ENCODE measurements around the gene ZCWPW1. TPM values are rescaled to one million over a fixed set of nuclear protein-coding genes. Genes with fewer than 3 reads are reported as not detected.

The ZCWPW1 gene
- total RNA-seq, 3 donors from 2014 or later = 3.9 to 12.6 (median 8.6) TPM

- intact Hi-C loops (cut with DNase I; ENCODE audit: low total_unique reads) = no loop called here
- H3K9me3 ChIP-seq = no peaks in the 10 kb centered on the region
- H3K36me3 ChIP-seq = no peaks in the 10 kb centered on the region
- peak overlapping the region; percentile 96 to 100 for H3K27ac ChIP-seq
- TF ChIP-seq POLR2AphosphoS5 (IDR thresholded peaks at IDR 0.05) = peak in 2 of 3 donors; percentile 11 to 13
- peak in 2 of 3 donors; percentile 9 to 10 for TF ChIP-seq CTCF (IDR thresholded peaks at IDR 0.05)
- TF ChIP-seq POLR2A (IDR thresholded peaks at IDR 0.05) = no peak
- DNase-seq (ENCODE audit: low spot score in 2 of 2) = peak in 1 of 2 donors; percentile 56
- H3K4me3 ChIP-seq = peak overlapping the region; percentile 81 to 96 (median 85)
- peaks cover 8 to 32% of the 10 kb centered on the region in 2 donors for H3K4me1 ChIP-seq
- no peaks in the 10 kb centered on the region for H3K27me3 ChIP-seq
Observed at GRCh38 chr7:100435401-100436304, 7.2 kb upstream of the ZCWPW1 start.

- Histone ChIP-seq H3K4me1 (peaks cover 8 to 33% of the 10 kb centered on the region in 2 donors), H3K27me3 (no peaks in the 10 kb centered on the region), H3K27ac (peak overlapping the region; percentile 96 to 100), H3K9me3 (no peaks in the 10 kb centered on the region), H3K4me3 (peak overlapping the region in 2 of 3 donors; percentile 85 to 96), H3K36me3 (no peaks in the 10 kb centered on the region)
- DNase-seq (ENCODE audit: low spot score in 2 of 2) = no peak
- TF ChIP-seq POLR2AphosphoS5 (IDR thresholded peaks at IDR 0.05) = no peak
- TF ChIP-seq CTCF (IDR thresholded peaks at IDR 0.05) = no peak
- TF ChIP-seq POLR2A (IDR thresholded peaks at IDR 0.05) = no peak
- intact Hi-C loops (cut with DNase I; ENCODE audit: low total_unique reads) = no loop called here
Observed at GRCh38 chr7:100434297-100435144, 6.0 kb upstream of the ZCWPW1 start.

GRCh38 chr7:100433592-100434296 lies 5.2 kb upstream of the ZCWPW1 start:
- Histone ChIP-seq H3K36me3 (no peaks in the 10 kb centered on the region), H3K27me3 (no peaks in the 10 kb centered on the region), H3K4me1 (peaks cover 8 to 33% of the 10 kb centered on the region in 2 donors), H3K27ac (peak overlapping the region; percentile 76 to 99), H3K9me3 (no peaks in the 10 kb centered on the region), H3K4me3 (no peak overlapping the region)
- intact Hi-C loops (cut with DNase I; ENCODE audit: low total_unique reads) = no loop called here
- no peak for DNase-seq (ENCODE audit: low spot score in 2 of 2)
- no peak for TF ChIP-seq POLR2AphosphoS5 (IDR thresholded peaks at IDR 0.05)
- no peak for TF ChIP-seq POLR2A (IDR thresholded peaks at IDR 0.05)
- TF ChIP-seq CTCF (IDR thresholded peaks at IDR 0.05) = no peak

- H3K4me1 ChIP-seq = peaks cover 8 to 33% of the 10 kb centered on the region in 2 donors
- peak overlapping the region; percentile 76 to 99 for H3K27ac ChIP-seq
- H3K4me3 ChIP-seq = no peak overlapping the region
- H3K9me3 ChIP-seq = no peaks in the 10 kb centered on the region
- TF ChIP-seq POLR2AphosphoS5 (IDR thresholded peaks at IDR 0.05) (no peak), POLR2A (IDR thresholded peaks at IDR 0.05) (no peak), CTCF (IDR thresholded peaks at IDR 0.05) (no peak)
- intact Hi-C loops (cut with DNase I; ENCODE audit: low total_unique reads) = no loop called here
- H3K36me3 ChIP-seq = no peaks in the 10 kb centered on the region
- no peak for DNase-seq (ENCODE audit: low spot score in 2 of 2)
- no peaks in the 10 kb centered on the region for H3K27me3 ChIP-seq
Observed at GRCh38 chr7:100433276-100433591, 4.7 kb upstream of the ZCWPW1 start.
